ENCODE data around the gene SKIC8.
"Not testable (repeated sequence)": the region's sequence is repeated elsewhere in the genome, so short reads cannot be mapped to it uniquely, and the experiment has no call there.

The SKIC8 gene

DNA sequence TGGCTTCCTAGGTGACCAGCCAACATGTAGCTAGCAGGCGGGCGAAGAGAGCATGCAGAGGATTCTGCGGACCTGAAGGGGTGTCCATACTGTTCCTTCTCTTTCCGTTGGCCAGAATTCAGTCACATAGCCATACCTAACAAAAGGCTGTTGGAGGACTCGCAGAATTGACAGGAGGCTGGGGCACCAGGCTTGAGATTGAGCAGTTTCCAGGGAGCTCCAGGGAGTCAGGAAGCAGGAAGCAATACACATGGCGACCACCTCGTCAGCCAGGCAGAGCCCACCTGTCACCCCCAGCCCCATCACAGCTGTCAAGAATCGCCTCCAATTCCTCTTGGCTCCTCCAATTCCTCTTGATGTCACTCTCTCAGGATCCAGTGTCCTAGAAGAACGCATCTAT is 48.3 kb downstream of the SKIC8 start:
- H3K4me1 ChIP-seq (ENCODE audit: insufficient read depth, low read length), result peaks cover 3% of the 10 kb centered on the region
- H3K4me3 ChIP-seq (ENCODE audit: low read length), result no peak overlapping the region
- no peaks in the 10 kb centered on the region for H3K36me3 ChIP-seq (ENCODE audit: insufficient read depth, low read length)
- H2AFZ ChIP-seq (ENCODE audit: low read depth, low read length), result no peak overlapping the region
- no peaks in the 10 kb centered on the region for H3K9me3 ChIP-seq (ENCODE audit: low read length)
- no peaks in the 10 kb centered on the region for H3K27me3 ChIP-seq (ENCODE audit: insufficient read depth, low read length)

DNA sequence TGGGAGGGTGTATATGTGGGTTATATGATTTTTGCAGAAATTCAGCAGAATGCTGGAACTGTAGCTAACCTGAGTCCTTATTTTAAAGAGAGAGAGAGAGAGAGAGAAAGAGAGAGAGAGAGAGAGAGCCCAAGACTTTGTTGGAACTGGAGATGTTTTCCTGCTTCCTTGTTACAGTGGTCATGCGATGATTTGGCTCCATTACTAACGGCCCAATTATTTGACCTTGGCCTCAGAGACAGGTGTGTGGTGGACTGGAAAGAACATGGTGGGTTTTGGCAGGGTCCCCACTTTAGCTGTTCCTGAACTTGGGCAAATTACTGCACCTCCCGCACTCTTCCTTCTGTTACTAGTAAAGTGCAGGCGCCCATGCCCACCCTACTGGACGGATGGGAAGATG is 50.3 kb downstream of the SKIC8 start:
- H3K4me1 ChIP-seq (ENCODE audit: insufficient read depth, low read length), result peaks cover 3% of the 10 kb centered on the region
- no peak overlapping the region for H3K4me3 ChIP-seq (ENCODE audit: low read length)
- H3K9me3 ChIP-seq (ENCODE audit: low read length), result no peaks in the 10 kb centered on the region
- H3K27me3 ChIP-seq (ENCODE audit: insufficient read depth, low read length), result no peaks in the 10 kb centered on the region
- H3K36me3 ChIP-seq (ENCODE audit: insufficient read depth, low read length), result no peaks in the 10 kb centered on the region
- H2AFZ ChIP-seq (ENCODE audit: low read depth, low read length), result no peak overlapping the region

DNA sequence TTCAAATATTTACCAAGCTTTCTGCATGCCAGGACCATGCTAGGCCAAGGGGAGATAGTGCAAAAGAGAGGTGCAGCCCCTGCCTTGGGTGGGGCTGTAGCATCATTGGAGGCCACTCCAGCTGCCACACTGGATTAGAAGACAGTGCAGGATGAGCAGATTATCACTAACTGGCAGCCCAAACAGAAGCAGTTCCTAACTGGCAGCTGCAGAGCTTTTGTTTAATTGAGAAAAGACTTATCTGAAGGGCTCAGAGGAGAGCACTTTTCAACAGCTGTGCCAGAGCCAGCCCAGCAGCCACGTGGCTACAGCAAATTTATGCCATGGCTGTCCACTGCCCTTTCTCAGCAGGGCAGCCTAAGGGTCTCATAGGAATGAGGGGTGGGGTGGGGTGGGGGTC is 51.5 kb downstream of the SKIC8 start:
- H2AFZ ChIP-seq (ENCODE audit: low read depth, low read length), result no peak overlapping the region
- H3K4me3 ChIP-seq (ENCODE audit: low read length), result no peak overlapping the region
- H3K27me3 ChIP-seq (ENCODE audit: insufficient read depth, low read length), result no peaks in the 10 kb centered on the region
- H3K36me3 ChIP-seq (ENCODE audit: insufficient read depth, low read length), result no peaks in the 10 kb centered on the region
- H3K4me1 ChIP-seq (ENCODE audit: insufficient read depth, low read length), result no peaks in the 10 kb centered on the region
- no peaks in the 10 kb centered on the region for H3K9me3 ChIP-seq (ENCODE audit: low read length)

DNA sequence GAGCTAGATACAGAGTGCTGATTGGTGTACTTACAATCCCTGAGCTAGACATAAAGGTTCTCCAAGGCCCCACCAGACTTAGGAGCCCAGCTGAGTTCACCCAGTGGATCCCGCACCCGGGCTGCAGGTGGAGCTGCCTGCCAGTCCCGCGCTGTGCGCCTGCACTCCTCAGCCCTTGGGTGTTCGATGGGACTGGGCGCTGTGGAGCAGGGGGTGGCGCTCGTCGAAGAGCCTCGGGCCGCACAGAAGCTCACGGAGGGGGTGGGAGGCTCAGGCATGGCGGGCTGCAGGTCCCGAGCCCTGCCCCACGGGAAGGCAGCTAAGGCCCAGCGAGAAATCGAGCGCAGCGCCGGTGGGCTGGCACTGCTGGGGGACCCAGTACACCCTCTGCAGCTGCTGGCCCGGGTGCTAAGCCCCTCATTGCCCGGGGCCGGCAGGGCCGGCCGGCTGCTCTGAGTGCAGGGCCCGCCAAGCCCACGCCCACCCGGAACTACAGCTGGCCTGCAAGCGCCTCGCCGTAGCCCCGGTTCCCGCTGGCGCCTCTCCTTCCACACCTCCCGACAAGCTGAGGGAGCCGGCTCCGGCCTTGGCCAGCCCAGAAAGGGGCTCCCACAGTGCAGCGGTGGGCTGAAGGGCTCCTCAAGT is 53.3 kb downstream of the SKIC8 start:
- H3K9me3 ChIP-seq (ENCODE audit: low read length), result not testable (repeated sequence)

DNA sequence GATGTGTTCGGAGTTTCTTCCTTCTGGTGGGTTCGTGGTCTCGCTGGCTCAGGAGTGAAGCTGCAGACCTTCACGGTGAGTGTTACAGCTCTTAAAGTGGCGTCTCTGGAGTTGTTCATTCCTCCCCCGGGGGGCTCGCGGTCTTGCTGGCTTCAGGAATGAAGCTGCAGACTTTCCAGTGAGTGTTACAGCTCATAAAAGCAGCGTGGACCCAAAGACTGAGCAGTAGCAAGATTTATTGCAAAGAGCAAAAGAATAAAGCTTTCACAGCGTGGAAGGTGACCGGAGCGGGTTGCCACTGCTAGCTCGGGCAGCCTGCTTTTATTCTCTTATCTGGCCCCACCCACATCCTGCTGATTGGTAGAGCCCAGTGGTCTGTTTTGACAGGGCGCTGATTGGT is 54.0 kb downstream of the SKIC8 start:
- not testable (repeated sequence) for H3K36me3 ChIP-seq (ENCODE audit: insufficient read depth, low read length); H3K9me3 ChIP-seq (ENCODE audit: low read length); H3K4me3 ChIP-seq (ENCODE audit: low read length); H2AFZ ChIP-seq (ENCODE audit: low read depth, low read length); H3K27me3 ChIP-seq (ENCODE audit: insufficient read depth, low read length); H3K4me1 ChIP-seq (ENCODE audit: insufficient read depth, low read length)

More for the DNA sequence above, 53.3 kb downstream of the SKIC8 start:
- H3K4me1 ChIP-seq (ENCODE audit: insufficient read depth, low read length); H3K4me3 ChIP-seq (ENCODE audit: low read length); H3K27me3 ChIP-seq (ENCODE audit: insufficient read depth, low read length); H2AFZ ChIP-seq (ENCODE audit: low read depth, low read length); H3K36me3 ChIP-seq (ENCODE audit: insufficient read depth, low read length): not testable (repeated sequence)

DNA sequence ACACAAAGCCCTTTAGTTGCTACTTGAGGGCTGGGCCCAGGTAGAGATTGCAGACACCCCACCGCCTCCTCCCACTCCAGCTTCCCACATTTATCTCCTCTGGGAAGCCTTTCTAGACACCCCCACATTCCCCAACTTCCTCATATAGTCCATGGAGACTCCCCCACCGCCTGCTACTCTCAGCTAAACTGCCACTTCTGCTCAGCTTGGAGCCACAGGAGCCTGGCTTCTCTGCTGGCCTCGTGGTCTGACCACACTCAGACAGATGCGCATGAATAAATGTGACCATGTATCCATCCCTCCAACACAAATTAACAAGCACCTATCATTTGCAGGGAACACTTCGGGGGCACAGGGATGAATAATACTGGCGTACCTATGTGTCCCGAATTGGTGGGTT is 54.5 kb downstream of the SKIC8 start:
- H3K4me3 ChIP-seq (ENCODE audit: low read length), result no peak overlapping the region
- H2AFZ ChIP-seq (ENCODE audit: low read depth, low read length), result no peak overlapping the region
- H3K9me3 ChIP-seq (ENCODE audit: low read length), result no peaks in the 10 kb centered on the region
- H3K4me1 ChIP-seq (ENCODE audit: insufficient read depth, low read length), result peaks cover 3% of the 10 kb centered on the region
- H3K27me3 ChIP-seq (ENCODE audit: insufficient read depth, low read length), result no peaks in the 10 kb centered on the region
- no peaks in the 10 kb centered on the region for H3K36me3 ChIP-seq (ENCODE audit: insufficient read depth, low read length)

DNA sequence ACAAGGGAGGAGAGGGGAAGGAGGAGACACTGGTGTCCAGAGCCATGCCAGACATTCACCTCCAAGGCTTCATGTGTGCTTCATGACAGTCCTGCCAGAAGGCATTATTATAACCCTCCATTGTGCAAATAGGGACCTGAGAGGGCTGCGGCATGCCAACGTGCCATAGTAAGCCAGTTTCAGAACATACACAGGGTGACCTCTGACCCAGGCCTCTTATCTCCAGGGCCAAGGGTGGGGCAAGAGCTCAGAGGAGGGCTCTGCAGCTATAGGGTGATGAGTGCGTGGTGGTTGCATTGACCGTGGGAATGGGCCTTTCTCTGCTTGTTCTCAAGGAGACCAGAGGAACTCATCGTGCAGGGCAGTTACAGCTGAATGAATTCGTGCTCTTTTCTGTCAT is 55.3 kb downstream of the SKIC8 start:
- H3K9me3 ChIP-seq (ENCODE audit: low read length), result no peaks in the 10 kb centered on the region
- H3K27me3 ChIP-seq (ENCODE audit: insufficient read depth, low read length), result no peaks in the 10 kb centered on the region
- no peaks in the 10 kb centered on the region for H3K36me3 ChIP-seq (ENCODE audit: insufficient read depth, low read length)
- peaks cover 3% of the 10 kb centered on the region for H3K4me1 ChIP-seq (ENCODE audit: insufficient read depth, low read length)
- H2AFZ ChIP-seq (ENCODE audit: low read depth, low read length), result no peak overlapping the region
- H3K4me3 ChIP-seq (ENCODE audit: low read length), result no peak overlapping the region

DNA sequence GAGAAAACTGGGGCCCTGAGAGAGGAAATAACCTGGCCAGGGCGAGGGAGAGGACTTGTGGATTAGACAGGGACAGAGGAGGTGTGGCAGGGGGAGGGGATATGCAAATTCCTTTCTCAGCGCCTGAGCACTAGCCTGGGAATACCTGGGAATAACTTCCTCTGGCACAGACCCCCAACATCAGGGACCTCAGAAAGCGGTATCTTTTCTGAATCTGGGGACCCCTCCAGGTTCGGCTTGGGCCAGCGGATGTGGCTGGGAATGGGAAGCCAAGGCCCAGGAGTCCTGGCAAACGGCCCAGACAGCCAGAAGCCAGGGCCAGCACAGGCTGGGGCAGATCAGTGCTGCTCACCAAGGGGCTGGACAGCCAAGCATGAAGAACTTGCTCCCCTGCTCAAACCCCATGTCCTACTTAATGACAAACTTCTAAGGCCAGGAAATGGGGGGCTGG is 55.9 kb downstream of the SKIC8 start:
- no peaks in the 10 kb centered on the region for H3K27me3 ChIP-seq (ENCODE audit: insufficient read depth, low read length)
- peaks cover 3% of the 10 kb centered on the region for H3K4me1 ChIP-seq (ENCODE audit: insufficient read depth, low read length)
- H3K9me3 ChIP-seq (ENCODE audit: low read length), result no peaks in the 10 kb centered on the region
- no peaks in the 10 kb centered on the region for H3K36me3 ChIP-seq (ENCODE audit: insufficient read depth, low read length)
- no peak overlapping the region for H3K4me3 ChIP-seq (ENCODE audit: low read length)
- H2AFZ ChIP-seq (ENCODE audit: low read depth, low read length), result no peak overlapping the region

DNA sequence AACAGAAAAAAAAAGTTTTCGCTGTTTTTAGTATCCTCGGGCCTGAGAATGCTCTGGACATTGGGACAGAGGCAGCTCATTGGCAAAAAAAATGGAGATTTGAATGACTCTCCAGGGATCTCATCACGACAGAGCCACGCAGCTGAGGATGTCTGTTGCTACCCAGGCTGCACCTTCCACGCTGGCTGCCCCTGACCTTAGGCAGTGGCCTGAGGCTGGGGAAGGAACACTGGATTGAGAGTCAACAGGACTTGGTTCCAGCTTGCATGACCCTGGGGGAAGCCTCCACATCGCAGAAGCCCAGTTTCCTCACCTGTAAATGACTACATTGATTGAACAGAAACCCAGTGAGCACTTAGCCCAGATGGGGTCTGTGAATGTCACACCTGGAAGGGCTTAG is 56.4 kb downstream of the SKIC8 start:
- no peak overlapping the region for H3K4me3 ChIP-seq (ENCODE audit: low read length)
- H3K36me3 ChIP-seq (ENCODE audit: insufficient read depth, low read length), result no peaks in the 10 kb centered on the region
- no peaks in the 10 kb centered on the region for H3K27me3 ChIP-seq (ENCODE audit: insufficient read depth, low read length)
- H3K9me3 ChIP-seq (ENCODE audit: low read length), result no peaks in the 10 kb centered on the region
- peaks cover 3% of the 10 kb centered on the region for H3K4me1 ChIP-seq (ENCODE audit: insufficient read depth, low read length)
- H2AFZ ChIP-seq (ENCODE audit: low read depth, low read length), result no peak overlapping the region

DNA sequence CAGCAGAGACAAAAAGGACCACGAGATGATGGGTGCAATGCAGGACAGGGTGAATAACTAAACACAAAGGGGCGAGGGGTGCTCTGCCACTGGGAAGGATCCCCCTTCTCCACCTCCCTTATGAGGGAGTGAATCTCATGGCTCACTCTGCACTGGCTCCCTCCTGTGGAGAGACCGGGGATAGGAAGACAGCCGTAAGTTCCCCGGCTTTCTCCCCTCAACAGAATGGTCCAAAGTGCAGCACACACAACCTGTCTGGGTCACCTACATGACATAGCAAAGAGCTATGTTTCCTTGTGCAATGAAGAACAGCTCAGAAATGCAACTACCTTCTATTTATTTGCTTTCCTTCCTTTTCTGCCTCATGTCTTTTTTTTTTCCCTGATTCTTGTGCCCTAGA is 57.3 kb downstream of the SKIC8 start:
- no peaks in the 10 kb centered on the region for H3K36me3 ChIP-seq (ENCODE audit: insufficient read depth, low read length)
- no peaks in the 10 kb centered on the region for H3K9me3 ChIP-seq (ENCODE audit: low read length)
- H3K4me1 ChIP-seq (ENCODE audit: insufficient read depth, low read length), result peaks cover 3% of the 10 kb centered on the region
- no peaks in the 10 kb centered on the region for H3K27me3 ChIP-seq (ENCODE audit: insufficient read depth, low read length)
- no peak overlapping the region for H2AFZ ChIP-seq (ENCODE audit: low read depth, low read length)
- no peak overlapping the region for H3K4me3 ChIP-seq (ENCODE audit: low read length)

DNA sequence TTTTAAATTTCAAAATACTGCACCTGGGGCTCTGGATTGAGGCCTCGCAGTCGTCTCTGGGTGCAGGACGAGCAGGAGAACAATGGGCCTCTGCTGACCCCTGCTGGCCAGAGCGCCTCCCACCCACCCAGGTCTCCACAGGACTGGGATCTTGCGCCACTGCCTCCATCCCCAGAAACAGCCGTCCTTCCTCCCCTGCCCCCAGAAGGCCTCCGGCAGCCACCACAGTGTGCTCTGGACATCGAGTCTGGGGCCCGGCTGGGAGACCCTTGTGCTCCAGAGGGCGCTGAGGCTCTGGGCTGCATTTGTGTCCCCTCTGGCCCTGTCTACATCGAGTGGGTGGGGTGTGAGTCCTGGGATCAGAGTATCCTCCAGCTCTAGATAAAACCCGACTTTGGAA is 58.4 kb downstream of the SKIC8 start:
- no peak overlapping the region for H2AFZ ChIP-seq (ENCODE audit: low read depth, low read length)
- H3K36me3 ChIP-seq (ENCODE audit: insufficient read depth, low read length), result no peaks in the 10 kb centered on the region
- H3K4me3 ChIP-seq (ENCODE audit: low read length), result no peak overlapping the region
- no peaks in the 10 kb centered on the region for H3K27me3 ChIP-seq (ENCODE audit: insufficient read depth, low read length)
- peaks cover 3% of the 10 kb centered on the region for H3K4me1 ChIP-seq (ENCODE audit: insufficient read depth, low read length)
- H3K9me3 ChIP-seq (ENCODE audit: low read length), result peaks cover 2% of the 10 kb centered on the region

DNA sequence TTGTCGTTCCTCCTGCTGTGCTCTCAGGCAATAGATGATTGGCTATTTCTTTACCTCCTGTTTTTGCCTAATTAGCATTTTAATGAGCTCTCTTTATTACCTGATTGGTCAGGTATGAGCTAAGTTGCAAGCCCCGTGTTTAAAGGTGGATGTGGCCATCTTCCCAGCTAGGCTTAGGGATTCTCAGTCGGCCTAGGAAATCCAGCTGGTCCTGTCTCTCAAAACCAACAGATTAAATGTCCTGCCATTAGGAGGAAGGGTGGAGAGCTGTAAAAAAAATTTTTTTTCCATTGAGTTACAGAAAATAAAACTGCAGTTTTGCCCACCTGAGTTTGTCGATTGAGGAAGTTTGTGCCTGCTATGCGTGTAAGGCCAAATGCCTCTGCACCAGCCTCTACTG is 59.6 kb downstream of the SKIC8 start:
- H3K9me3 ChIP-seq (ENCODE audit: low read length), result peaks cover 2% of the 10 kb centered on the region
- H3K4me3 ChIP-seq (ENCODE audit: low read length), result no peak overlapping the region
- H2AFZ ChIP-seq (ENCODE audit: low read depth, low read length), result no peak overlapping the region
- H3K27me3 ChIP-seq (ENCODE audit: insufficient read depth, low read length), result no peaks in the 10 kb centered on the region
- H3K4me1 ChIP-seq (ENCODE audit: insufficient read depth, low read length), result peaks cover 11% of the 10 kb centered on the region
- H3K36me3 ChIP-seq (ENCODE audit: insufficient read depth, low read length), result no peaks in the 10 kb centered on the region

DNA sequence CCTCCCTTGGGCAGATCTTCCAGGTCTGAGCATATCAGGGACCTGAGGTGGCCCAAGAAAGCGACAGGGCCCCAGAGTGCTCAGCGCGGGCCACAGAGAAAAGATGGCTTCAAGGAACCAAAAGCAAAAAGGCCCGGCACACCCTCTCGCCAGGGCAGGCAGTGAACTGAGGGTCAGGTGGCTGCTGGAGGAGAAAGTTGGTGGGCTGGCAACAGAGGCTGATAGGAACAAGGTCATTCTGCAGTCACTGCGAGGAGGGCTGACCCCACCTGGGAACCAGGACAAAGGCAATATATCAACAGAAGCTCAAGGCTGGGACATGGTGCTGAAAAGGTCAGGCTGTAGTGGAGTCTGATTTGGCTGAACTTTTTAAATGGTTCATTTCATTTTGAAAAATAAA is 62.3 kb downstream of the SKIC8 start:
- Histone ChIP-seq H3K4me1 (ENCODE audit: insufficient read depth, low read length) (peaks cover 27% of the 10 kb centered on the region), H3K36me3 (ENCODE audit: insufficient read depth, low read length) (no peaks in the 10 kb centered on the region), H3K9me3 (ENCODE audit: low read length) (peaks cover 2% of the 10 kb centered on the region), H3K4me3 (ENCODE audit: low read length) (no peak overlapping the region), H3K27me3 (ENCODE audit: insufficient read depth, low read length) (no peaks in the 10 kb centered on the region), H2AFZ (ENCODE audit: low read depth, low read length) (no peak overlapping the region)

DNA sequence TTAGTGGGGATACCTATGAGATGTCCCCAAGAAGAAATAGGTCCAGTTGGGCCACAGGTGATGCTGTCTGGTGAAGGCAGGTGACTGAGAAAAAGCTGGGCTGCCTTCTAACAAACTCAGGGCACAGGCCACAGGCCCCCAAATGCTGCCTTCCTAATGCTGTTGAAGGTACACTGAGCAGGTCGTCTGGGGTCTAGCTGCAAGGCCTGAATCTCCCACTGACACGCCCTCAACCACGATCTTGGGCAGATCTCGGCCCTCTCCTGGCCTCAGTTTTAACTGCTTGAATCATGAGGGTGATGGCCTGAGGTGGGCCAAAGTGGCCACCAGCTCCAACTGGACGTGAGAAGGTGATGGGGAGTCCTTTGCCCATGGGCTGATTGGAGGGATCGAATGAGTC is 62.9 kb downstream of the SKIC8 start:
- H3K36me3 ChIP-seq (ENCODE audit: insufficient read depth, low read length), result no peaks in the 10 kb centered on the region
- no peaks in the 10 kb centered on the region for H3K27me3 ChIP-seq (ENCODE audit: insufficient read depth, low read length)
- H3K4me3 ChIP-seq (ENCODE audit: low read length), result no peak overlapping the region
- H3K9me3 ChIP-seq (ENCODE audit: low read length), result peaks cover 2% of the 10 kb centered on the region
- peaks cover 27% of the 10 kb centered on the region for H3K4me1 ChIP-seq (ENCODE audit: insufficient read depth, low read length)
- H2AFZ ChIP-seq (ENCODE audit: low read depth, low read length), result no peak overlapping the region
